HFFc6 (cell line): ENCODE data around the gene PCDHGC5. TPM values are rescaled to one million over a fixed set of nuclear protein-coding genes. Genes with fewer than 3 reads are reported as not detected.
A peak's percentile ranks its signal among the peaks of the same experiment; 100 is the strongest.

Experiments
- DNase-seq: peaks from one replicate; pipeline ENCODE4 v3.0.0-alpha.2; 2018
- H3K27ac Mint-ChIP-seq: 2 replicates; pipeline ENCODE4 v1.8.0; 2020; ENCODE audit warnings: mild to moderate bottlenecking, mixed read lengths
- H3K27me3 Mint-ChIP-seq: 2 replicates; pipeline ENCODE4 v1.8.0; 2021; ENCODE audit warnings: mild to moderate bottlenecking, moderate library complexity, mixed read lengths; ENCODE audit not compliant: insufficient read depth
- H3K36me3 Mint-ChIP-seq: 2 replicates; pipeline ENCODE4 v1.8.0; 2021; ENCODE audit warnings: low read depth, mixed read lengths
- H3K4me1 Mint-ChIP-seq: 2 replicates; pipeline ENCODE4 v1.8.0; 2020; ENCODE audit warnings: low read depth, mixed read lengths
- H3K4me3 Mint-ChIP-seq: 2 replicates; pipeline ENCODE4 v1.8.0; 2020; ENCODE audit warnings: mild to moderate bottlenecking, moderate library complexity, mixed read lengths
- H3K9me3 Mint-ChIP-seq: 2 replicates; pipeline ENCODE4 v1.8.0; 2020; ENCODE audit warnings: mild to moderate bottlenecking, mixed read lengths
- total RNA-seq, 6 experiments: library from RNA; stranded (reverse); fragmentation: NEBNext Ultra II Directional; extraction: Animal tissue kit (Norgen Biotek cat#: 25700); gene quantifications; 2 replicates in 1 of 6; 3 replicates in 5 of 6; pipeline ENCODE4 v1.2.3, GENCODE V29; 2021
- TF ChIP-seq, protein P1 (sequence below): fragments of 200-600 bp; sonication (generic); IDR thresholded peaks from 2 replicates; pipeline ENCODE4 v1.5.0; 2021; ENCODE audit warnings: antibody characterized with exemption, mild to moderate bottlenecking

The PCDHGC5 gene
- total RNA-seq, 6 experiments from 2014 or later = 2.3 to 5.7 (median 2.7) TPM

DNA sequence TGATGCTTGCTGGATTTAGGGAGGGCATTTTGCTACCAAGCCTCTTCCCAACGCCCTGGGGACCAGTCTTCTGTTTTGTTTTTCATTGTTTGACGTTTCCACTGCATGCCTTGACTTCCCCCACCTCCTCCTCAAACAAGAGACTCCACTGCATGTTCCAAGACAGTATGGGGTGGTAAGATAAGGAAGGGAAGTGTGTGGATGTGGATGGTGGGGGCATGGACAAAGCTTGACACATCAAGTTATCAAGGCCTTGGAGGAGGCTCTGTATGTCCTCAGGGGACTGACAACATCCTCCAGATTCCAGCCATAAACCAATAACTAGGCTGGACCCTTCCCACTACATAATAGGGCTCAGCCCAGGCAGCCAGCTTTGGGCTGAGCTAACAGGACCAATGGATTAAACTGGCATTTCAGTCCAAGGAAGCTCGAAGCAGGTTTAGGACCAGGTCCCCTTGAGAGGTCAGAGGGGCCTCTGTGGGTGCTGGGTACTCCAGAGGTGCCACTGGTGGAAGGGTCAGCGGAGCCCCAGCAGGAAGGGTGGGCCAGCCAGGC is 23.0 kb downstream of the PCDHGC5 start:
- Mint-ChIP-seq H3K36me3 (peaks cover 32% of the 10 kb centered on the region), H3K4me1 (peaks cover 91% of the 10 kb centered on the region), H3K27me3 (peaks cover 22% of the 10 kb centered on the region), H3K9me3 (no peaks in the 10 kb centered on the region), H3K4me3 (no peak overlapping the region), H3K27ac (peak overlapping the region; percentile 96)
- DNase-seq = no peak
- TF ChIP-seq, protein P1, sequence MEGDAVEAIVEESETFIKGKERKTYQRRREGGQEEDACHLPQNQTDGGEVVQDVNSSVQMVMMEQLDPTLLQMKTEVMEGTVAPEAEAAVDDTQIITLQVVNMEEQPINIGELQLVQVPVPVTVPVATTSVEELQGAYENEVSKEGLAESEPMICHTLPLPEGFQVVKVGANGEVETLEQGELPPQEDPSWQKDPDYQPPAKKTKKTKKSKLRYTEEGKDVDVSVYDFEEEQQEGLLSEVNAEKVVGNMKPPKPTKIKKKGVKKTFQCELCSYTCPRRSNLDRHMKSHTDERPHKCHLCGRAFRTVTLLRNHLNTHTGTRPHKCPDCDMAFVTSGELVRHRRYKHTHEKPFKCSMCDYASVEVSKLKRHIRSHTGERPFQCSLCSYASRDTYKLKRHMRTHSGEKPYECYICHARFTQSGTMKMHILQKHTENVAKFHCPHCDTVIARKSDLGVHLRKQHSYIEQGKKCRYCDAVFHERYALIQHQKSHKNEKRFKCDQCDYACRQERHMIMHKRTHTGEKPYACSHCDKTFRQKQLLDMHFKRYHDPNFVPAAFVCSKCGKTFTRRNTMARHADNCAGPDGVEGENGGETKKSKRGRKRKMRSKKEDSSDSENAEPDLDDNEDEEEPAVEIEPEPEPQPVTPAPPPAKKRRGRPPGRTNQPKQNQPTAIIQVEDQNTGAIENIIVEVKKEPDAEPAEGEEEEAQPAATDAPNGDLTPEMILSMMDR = no peak

DNA sequence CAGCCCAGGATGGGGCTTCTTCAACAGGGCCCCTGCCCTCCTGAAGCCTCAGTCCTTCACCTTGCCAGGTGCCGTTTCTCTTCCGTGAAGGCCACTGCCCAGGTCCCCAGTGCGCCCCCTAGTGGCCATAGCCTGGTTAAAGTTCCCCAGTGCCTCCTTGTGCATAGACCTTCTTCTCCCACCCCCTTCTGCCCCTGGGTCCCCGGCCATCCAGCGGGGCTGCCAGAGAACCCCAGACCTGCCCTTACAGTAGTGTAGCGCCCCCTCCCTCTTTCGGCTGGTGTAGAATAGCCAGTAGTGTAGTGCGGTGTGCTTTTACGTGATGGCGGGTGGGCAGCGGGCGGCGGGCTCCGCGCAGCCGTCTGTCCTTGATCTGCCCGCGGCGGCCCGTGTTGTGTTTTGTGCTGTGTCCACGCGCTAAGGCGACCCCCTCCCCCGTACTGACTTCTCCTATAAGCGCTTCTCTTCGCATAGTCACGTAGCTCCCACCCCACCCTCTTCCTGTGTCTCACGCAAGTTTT is 23.6 kb downstream of the PCDHGC5 start:
- peaks cover 91% of the 10 kb centered on the region for H3K4me1 Mint-ChIP-seq
- no peaks in the 10 kb centered on the region for H3K9me3 Mint-ChIP-seq
- peak overlapping the region; percentile 85 for H3K4me3 Mint-ChIP-seq
- peaks cover 33% of the 10 kb centered on the region for H3K36me3 Mint-ChIP-seq
- peaks cover 22% of the 10 kb centered on the region for H3K27me3 Mint-ChIP-seq
- peak overlapping the region; percentile 96 for H3K27ac Mint-ChIP-seq
- TF ChIP-seq, protein P1 = peak; percentile 99
- DNase-seq = peak; percentile 43

DNA sequence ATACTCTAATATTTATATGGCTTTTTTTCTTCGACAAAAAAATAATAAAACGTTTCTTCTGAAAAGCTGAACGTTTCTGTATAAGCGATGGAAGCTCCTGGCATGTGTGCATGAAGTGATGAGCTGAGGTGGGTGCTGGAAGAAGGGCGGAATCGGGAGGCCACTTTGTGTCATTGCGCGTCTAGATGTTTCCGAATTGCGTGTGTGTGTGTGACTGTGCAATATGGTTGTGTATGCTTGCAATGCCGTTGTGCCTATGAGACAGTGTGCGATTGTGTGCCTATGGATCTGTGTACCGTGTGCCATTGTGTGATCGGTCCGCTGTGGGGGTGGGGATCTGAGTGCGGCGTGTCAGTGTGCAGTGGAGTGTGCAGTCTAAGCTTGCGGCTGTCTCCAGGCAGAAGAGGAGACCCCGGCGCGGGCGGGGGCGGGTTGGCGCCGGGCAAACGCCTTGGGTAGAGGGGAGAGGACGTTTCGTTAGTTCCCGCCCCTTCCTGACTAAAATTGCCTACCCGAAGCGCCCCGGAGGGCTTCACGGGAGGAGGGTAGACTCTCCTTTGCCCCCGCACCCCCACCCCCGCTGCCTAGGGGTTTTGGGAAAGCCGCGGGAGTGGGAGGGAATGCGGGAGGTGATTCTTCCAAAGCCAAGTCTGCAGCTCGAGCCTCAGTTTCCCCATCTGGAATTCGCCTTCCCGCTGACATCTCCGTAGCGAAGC is 24.2 kb downstream of the PCDHGC5 start:
- peaks cover 91% of the 10 kb centered on the region for H3K4me1 Mint-ChIP-seq
- TF ChIP-seq, protein P1 = no peak
- peak overlapping the region; percentile 85 for H3K4me3 Mint-ChIP-seq
- H3K9me3 Mint-ChIP-seq = no peaks in the 10 kb centered on the region
- H3K36me3 Mint-ChIP-seq = peaks cover 39% of the 10 kb centered on the region
- H3K27ac Mint-ChIP-seq = peak overlapping the region; percentile 96
- peaks cover 22% of the 10 kb centered on the region for H3K27me3 Mint-ChIP-seq
- peak; percentile 48 for DNase-seq

DNA sequence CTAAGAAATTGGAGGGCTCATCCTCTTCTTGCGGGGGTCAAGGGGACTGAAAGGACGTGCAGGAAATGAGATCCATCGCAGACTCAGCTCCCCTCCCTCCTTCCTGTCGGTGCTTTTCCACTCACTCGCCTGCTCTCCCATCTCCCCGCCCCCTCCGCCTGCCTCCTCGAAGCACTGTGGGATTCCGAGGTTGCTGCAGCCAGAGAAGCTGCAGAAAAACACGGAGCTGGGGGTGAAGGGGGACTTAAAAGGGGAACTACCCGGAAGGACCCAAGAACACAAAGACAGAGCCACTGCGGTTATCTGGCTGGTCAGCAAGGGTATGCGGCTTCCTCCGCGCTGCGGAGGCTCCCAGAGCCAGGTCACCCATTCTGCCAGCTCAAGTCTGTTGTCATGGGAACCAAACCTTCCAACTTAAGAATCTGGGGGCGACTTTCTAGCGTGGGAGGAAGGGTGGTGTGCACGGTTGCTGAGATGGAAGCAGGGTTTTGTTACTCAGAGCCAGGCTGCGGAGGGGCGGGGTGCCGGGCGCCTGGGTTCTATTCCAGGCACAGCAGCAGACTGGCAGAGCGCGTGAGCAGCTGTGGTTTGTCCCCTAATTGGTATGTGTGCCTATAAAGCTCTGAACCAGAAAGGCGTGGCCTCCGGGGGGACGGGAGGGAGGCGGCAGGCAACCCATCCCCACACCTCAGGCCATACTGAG is 24.9 kb downstream of the PCDHGC5 start:
- Mint-ChIP-seq H3K27ac (peak overlapping the region; percentile 96), H3K27me3 (peaks cover 18% of the 10 kb centered on the region), H3K4me1 (peaks cover 91% of the 10 kb centered on the region), H3K4me3 (peak overlapping the region; percentile 85), H3K36me3 (peaks cover 42% of the 10 kb centered on the region), H3K9me3 (no peaks in the 10 kb centered on the region)
- peak; percentile 94 for DNase-seq
- TF ChIP-seq, protein P1 = no peak

DNA sequence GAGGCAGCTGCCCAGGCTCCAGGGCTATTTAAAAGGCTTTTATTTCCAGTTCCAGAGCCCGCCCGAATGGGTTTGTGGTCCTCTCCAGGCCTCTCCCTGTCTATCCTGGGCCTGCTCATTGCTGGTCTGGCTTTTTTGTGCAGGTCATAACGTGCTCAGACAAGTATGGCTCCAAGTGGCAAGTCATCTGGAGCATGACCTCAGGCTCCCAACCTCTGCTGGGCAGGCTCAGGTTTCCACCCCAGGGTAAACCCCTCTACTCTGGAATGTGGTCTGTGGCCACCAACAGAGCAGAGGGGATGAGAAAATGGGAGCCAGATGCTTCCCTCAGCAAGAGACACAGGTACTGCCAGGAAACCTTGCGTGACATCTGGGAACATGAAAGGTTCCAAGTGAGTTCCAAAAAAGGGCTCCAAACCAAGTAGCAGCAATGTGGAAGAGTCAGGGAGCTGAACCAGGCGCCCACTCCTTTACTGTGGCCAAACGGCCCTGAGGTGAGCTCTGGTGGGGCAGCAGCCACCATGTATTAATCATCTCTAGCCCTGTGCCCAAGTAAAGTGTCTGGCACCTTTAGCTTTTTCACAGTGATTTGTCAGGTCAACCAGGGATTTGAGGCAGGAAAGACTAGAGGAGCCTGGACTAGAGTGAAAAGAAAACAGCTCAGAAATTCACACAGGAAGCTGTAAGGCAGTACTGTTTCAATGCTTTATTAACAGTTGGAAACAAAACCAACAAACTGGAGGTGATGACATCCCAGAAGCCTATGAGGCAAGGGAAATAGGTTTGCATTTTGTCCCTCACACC is 25.7 kb downstream of the PCDHGC5 start:
- Mint-ChIP-seq H3K4me3 (peak overlapping the region; percentile 85), H3K27me3 (peaks cover 17% of the 10 kb centered on the region), H3K27ac (peak overlapping the region; percentile 96), H3K36me3 (peaks cover 50% of the 10 kb centered on the region), H3K9me3 (no peaks in the 10 kb centered on the region), H3K4me1 (peaks cover 91% of the 10 kb centered on the region)
- TF ChIP-seq, protein P1 = no peak
- DNase-seq = peak; percentile 41
